Measurements from ENCODE around the gene FRMD3.
"Not testable (repeated sequence)": the region's sequence is repeated elsewhere in the genome, so short reads cannot be mapped to it uniquely, and the experiment has no call there.

FRMD3 gene

DNA sequence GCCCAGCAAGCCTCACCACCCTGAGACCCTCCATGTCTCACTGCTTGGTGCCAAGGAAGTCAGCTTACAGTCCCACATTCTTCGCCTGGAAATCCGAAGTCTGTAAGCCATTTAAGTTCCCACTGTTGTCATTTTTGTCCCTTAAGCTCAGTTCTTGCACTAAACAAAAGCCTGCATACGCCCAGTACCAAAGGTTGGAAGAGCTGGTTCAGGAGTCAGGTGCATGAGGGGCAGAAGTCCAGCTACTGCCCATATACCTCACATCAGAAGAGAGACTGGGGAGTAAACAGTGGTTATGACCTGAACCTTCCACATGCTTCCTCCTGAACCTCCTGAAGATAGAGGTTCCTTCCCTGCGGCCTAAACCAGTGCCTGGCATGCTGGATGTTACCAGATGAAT lies 146.0 kb downstream of the FRMD3 start:
- DNase-seq (ENCODE audit: low read depth) = no peak

DNA sequence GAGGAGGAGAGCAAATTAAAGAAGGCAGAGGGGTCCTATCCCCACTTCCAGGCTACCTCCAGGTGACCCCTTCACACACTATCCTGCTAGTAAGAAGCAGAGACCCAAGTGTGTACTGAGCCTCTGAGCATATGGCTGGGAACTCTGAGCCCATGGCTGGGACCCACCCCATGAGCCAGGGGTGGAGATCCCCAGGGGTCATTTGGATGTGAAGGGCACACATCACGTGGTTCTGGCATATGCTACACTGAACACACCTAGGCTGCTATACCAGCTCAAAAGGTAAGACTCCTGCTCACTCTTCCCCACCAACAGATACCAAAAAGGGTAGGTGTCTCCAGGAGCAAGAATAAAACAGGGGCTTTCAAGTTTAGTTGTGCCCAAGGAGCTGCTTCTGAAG lies 149.9 kb downstream of the FRMD3 start:
- DNase-seq (ENCODE audit: low read depth) = no peak

GRCh38 chr9:83387401-83388185 lies 150.6 kb downstream of the FRMD3 start:
- no peak for DNase-seq (ENCODE audit: low read depth)

GRCh38 chr9:83385317-83385716 lies 152.9 kb downstream of the FRMD3 start:
- DNase-seq (ENCODE audit: low read depth) = peak; percentile 49

- no peak for DNase-seq (ENCODE audit: low read depth)
Measured at GRCh38 chr9:83384214-83384613, 154.0 kb downstream of the FRMD3 start.

DNA sequence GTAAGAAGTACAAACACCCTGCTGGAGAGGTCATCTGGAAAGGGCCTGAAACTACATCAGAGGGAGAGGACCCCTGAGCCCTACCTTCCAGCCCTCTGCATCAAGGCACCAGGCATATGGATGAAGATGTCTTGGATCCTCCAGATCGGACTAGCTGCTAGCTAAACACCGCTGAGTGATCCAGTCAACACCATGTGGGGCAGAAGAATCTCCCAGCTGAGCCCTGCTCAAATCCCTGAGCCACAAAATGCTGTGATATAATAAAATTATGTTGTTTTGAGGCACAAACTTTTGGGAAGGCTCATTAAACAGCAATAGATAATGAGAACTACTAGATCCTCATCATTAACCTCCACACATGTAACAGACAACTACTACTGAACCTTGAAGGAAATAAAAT lies 155.2 kb downstream of the FRMD3 start:
- DNase-seq (ENCODE audit: low read depth) = no peak

DNA sequence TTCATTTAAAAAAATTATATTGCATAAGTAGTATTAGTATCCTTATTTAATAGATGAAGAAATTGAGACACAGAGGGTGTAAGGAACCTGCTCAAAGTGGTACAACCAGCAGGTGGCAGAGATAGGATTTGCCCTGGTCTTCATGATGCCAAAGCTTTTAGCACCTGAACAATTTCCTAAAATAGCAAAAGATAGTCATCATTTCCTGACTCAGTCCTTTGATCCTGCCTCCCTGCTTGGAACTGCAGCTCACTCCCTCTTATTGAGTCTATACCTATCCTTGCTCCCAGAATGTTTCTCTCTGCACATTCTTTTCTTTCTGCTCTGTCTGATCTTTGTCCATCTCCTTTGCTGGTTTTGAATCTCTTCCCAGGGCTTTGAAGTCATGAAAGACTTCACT lies 155.8 kb downstream of the FRMD3 start:
- no peak for DNase-seq (ENCODE audit: low read depth)

GRCh38 chr9:83379045-83379444 lies 159.2 kb downstream of the FRMD3 start:
- DNase-seq (ENCODE audit: low read depth) = no peak

DNA sequence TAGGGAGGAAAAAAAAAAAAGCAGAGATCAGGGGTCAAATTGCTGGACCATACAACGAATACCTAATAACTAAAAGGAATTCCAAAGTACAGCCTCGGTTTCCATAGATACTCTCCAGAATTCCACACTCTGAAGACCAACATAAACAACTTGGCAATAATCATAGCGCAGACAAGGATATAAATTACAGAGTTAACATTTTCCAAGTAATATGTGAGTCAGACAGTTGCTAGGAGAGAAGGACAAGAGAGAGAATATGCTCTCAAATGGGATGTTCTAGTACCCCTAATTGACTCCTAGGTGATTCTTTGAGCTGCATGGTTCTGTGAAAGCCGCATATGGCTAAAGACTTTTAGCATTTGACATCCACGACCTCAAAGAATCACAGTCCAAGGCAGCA lies 165.2 kb downstream of the FRMD3 start:
- peak; percentile 14 for DNase-seq (ENCODE audit: low read depth)

GRCh38 chr9:83367326-83367725 lies 170.9 kb downstream of the FRMD3 start:
- DNase-seq (ENCODE audit: low read depth) = no peak

GRCh38 chr9:83362341-83362995 lies 175.7 kb downstream of the FRMD3 start:
- DNase-seq (ENCODE audit: low read depth) = no peak

DNA sequence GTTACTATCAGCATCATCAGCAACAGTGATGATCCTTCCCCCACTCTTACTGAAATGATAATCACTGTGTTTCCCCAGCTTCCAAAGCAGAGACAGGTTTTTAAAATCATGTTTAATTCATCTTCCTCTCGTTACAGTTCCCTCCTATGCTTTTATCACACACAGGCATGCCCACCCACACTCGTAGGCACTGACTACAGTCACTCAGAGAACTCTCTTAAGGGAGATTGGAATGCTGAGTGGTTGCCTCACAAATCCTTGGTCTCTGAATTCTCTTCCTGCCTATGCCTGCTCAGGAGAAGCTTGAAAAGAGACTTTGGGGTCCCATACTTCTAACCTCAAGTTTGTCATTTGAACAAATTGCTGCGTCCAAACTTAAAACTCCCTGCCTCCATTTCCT lies 179.2 kb downstream of the FRMD3 start:
- DNase-seq (ENCODE audit: low read depth) = no peak

DNA sequence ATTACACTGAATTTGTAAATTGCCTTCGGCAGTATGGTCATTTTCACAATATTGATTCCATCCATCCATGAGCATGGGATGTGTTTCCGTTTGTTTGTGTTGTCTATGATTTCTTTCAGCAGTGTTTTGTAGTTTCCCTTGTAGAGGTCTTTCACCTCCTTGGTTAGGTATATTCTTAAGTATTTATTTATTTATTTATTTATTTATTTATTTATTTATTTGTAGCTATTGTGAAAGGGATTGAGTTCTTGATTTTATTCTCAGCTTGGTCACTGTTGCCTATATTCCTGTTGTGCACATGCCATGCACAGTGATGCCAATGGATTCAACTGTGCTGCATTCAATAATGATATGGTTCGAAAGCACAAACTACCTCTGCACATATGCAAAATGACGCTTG lies 179.7 kb downstream of the FRMD3 start:
- DNase-seq (ENCODE audit: low read depth) = not testable (repeated sequence)

GRCh38 chr9:83355729-83356151 lies 182.5 kb downstream of the FRMD3 start:
- DNase-seq (ENCODE audit: low read depth) = no peak

- DNase-seq (ENCODE audit: low read depth) = peak; percentile 56
Measured at GRCh38 chr9:83355024-83355444, 183.2 kb downstream of the FRMD3 start.

DNA sequence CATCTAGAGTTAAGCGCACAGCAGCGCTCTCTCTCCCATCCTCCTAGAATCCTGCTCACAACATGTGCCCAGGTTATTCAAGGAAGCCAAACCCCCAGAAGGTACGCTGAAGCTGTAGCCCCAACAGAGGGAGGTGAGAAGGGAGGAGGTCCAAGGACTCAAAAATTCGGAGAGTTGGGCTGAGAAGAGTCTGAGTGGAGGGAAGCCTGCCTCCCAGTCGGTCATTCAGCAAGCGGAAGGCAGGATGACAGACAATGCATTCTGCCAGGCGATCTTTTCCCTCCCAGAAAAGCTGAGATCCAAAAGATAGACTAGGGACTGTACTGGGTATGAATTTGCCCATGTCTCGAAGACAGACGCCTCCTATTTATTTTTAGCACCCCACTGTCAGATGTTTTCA lies 189.2 kb downstream of the FRMD3 start:
- DNase-seq (ENCODE audit: low read depth) = no peak

- DNase-seq (ENCODE audit: low read depth) = peak; percentile 18
Measured at GRCh38 chr9:83346655-83347420, 191.4 kb downstream of the FRMD3 start.

- no peak for DNase-seq (ENCODE audit: low read depth)
Measured at GRCh38 chr9:83343366-83343999, 194.7 kb downstream of the FRMD3 start.

GRCh38 chr9:83342731-83343130 lies 195.5 kb downstream of the FRMD3 start:
- DNase-seq (ENCODE audit: low read depth) = peak; percentile 33

DNA sequence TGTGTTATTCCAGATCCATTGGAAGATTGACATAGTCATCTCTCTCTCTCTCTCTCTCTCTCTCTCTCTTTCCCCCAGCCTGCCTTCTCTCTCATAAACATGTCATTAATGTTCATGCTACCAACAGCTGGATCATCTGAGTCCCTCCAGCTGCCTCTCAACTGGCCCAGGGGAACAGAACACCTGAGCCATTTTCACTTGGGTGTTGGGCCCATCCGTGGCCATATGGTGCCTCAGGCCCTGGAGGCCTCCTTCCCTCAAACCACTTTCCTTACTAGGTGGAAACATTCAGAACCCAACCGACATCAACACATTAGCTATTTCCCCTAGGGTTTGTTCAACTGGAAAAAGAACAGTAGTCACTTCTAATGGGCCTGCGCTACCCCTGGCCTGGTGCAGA lies 196.2 kb downstream of the FRMD3 start:
- no peak for DNase-seq (ENCODE audit: low read depth)

GRCh38 chr9:83340451-83340850 lies 197.8 kb downstream of the FRMD3 start:
- no peak for DNase-seq (ENCODE audit: low read depth)

DNA sequence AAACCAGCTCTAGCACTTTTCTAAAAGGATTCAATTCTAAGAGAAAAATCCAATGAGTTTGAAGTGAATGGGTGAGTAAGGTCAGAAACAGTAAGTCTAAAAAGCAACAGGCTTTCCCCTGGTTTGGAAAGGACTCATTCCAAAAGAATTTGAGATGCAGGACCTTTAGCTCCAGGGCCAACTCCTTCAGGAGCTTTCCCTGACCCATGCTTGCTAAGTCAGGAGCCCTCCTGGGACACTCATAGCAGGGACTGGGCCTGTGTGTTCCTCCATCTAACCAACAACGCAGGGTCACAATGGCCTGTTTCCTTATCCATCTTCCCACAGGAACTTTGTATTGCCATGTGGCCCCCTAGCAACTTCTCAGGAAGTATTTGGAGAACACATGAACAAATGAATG lies 198.8 kb downstream of the FRMD3 start:
- peak; percentile 49 for DNase-seq (ENCODE audit: low read depth)

All from EH (cell line).